Measurements from ENCODE around the gene VOPP1. TPM values are rescaled to one million over a fixed set of nuclear protein-coding genes. Genes with fewer than 3 reads are reported as not detected.
A peak's percentile ranks its signal among the peaks of the same experiment; 100 is the strongest.

Gene VOPP1
- total and polyA plus RNA-seq, 2 of the 13 experiments (the other 11 are each of a cell fraction or from before 2014, with no cell fraction given) = 21.8 to 55.3 TPM

GRCh38 chr7:55565681-55566080 lies 6.6 kb downstream of the VOPP1 start:
- H3K36me3 ChIP-seq (replicated peaks in 1 of 2; ENCODE audit: control insufficient read depth in 1 of 2, insufficient read depth in 2 of 2, low read length in 2 of 2) = peaks cover 0 to 2% of the 10 kb centered on the region in 2 experiments; a peak in 1 of 5 replicates
- BruUV-seq (replicated peaks) = no TSS peak
- no peak overlapping the region for H3K4me2 ChIP-seq (ENCODE audit: low read depth, low read length)
- POLR2A ChIA-PET = no interaction called here
- TF ChIP-seq SOX13 (IDR thresholded peaks at IDR 0.05) (no peak), SOX13 (CRISPR knock-in tag; conservative IDR thresholded peaks at IDR 0.05 in 1 of 2, IDR thresholded peaks at IDR 0.05 in 1 of 2) (peak in 1 of 2 experiments; percentile 39; a peak in 1 of 4 replicates), ZNF234 (CRISPR knock-in tag; conservative IDR thresholded peaks at IDR 0.05) (no peak)
- CTCF ChIA-PET (ENCODE audit: low intra/inter-chr PET ratio, low total read pairs) = no interaction called here
- peaks cover 89% of the 10 kb centered on the region for H3K79me2 ChIP-seq (ENCODE audit: insufficient read depth, low read length)
- no peak overlapping the region for H2AFZ ChIP-seq (ENCODE audit: low read length)
- no peaks in the 10 kb centered on the region for H3K27me3 ChIP-seq (ENCODE audit: control insufficient read depth in 1 of 2, insufficient read depth in 2 of 2, low read length in 2 of 2)
- ATAC-seq = peak; percentile 29; the same call in 1 of the 3 replicates
- peaks cover 48% of the 10 kb centered on the region for H3K4me1 ChIP-seq (ENCODE audit: insufficient read depth, low read length)
- DNase-seq (ENCODE audit: low spot score) = peak; percentile 66
- no peaks in the 10 kb centered on the region for H3K9me3 ChIP-seq (ENCODE audit: low read length)
- FAIRE-seq = no peak
- no peak overlapping the region for H3K9ac ChIP-seq (ENCODE audit: insufficient read depth, low read depth, low read length)
- peaks cover 6% of the 10 kb centered on the region; the same call in 1 of the 2 replicates for H4K20me1 ChIP-seq (ENCODE audit: insufficient read depth, low read length)
- H3K27ac ChIP-seq (ENCODE audit: extremely low read length, insufficient read depth, low read length) = no peak overlapping the region
- 78% methylated on average over 3 of the region's 3 CpGs for WGBS (ENCODE audit: low lambda C conversion rate)
- intact Hi-C loops (cut with micrococcal nuclease; ENCODE audit: unreplicated experiment) = no loop called here
- in situ Hi-C loops (cut with HindIII; ENCODE audit: extremely low pct_ligation_motif_present, low pct_unique_long_range_greater_than_20kb) = no loop called here
- no peak overlapping the region for H3K4me3 ChIP-seq (replicated peaks in 1 of 3; ENCODE audit: insufficient read depth in 1 of 3, low read depth in 2 of 3, low read length in 3 of 3)

GRCh38 chr7:55563596-55564325 lies 8.5 kb downstream of the VOPP1 start:
- no peak overlapping the region for H3K4me2 ChIP-seq (ENCODE audit: low read depth, low read length)
- in situ Hi-C loops (cut with HindIII; ENCODE audit: extremely low pct_ligation_motif_present, low pct_unique_long_range_greater_than_20kb) = no loop called here

More at GRCh38 chr7:55563596-55564325, 8.5 kb downstream of the VOPP1 start:
- Histone ChIP-seq H3K9ac (ENCODE audit: insufficient read depth, low read depth, low read length) (no peak overlapping the region), H3K4me3 (replicated peaks in 1 of 3; ENCODE audit: insufficient read depth in 1 of 3, low read depth in 2 of 3, low read length in 3 of 3) (no peak overlapping the region), H3K4me1 (ENCODE audit: insufficient read depth, low read length) (peaks cover 37% of the 10 kb centered on the region), H3K79me2 (ENCODE audit: insufficient read depth, low read length) (peaks cover 81% of the 10 kb centered on the region), H3K36me3 (replicated peaks in 1 of 2; ENCODE audit: control insufficient read depth in 1 of 2, insufficient read depth in 2 of 2, low read length in 2 of 2) (peaks cover 0 to 2% of the 10 kb centered on the region in 2 experiments; a peak in 1 of 5 replicates), H2AFZ (ENCODE audit: low read length) (no peak overlapping the region), H3K9me3 (ENCODE audit: low read length) (no peaks in the 10 kb centered on the region), H4K20me1 (ENCODE audit: insufficient read depth, low read length) (peaks cover 10% of the 10 kb centered on the region; the same call in 1 of the 2 replicates), H3K27me3 (ENCODE audit: control insufficient read depth in 1 of 2, insufficient read depth in 2 of 2, low read length in 2 of 2) (no peaks in the 10 kb centered on the region), H3K27ac (ENCODE audit: extremely low read length, insufficient read depth, low read length) (no peak overlapping the region)
- ATAC-seq (no peak), FAIRE-seq (no peak), DNase-seq (ENCODE audit: low spot score) (no peak)
- TF ChIP-seq ZBTB39 (CRISPR knock-in tag; IDR thresholded peaks at IDR 0.05) (no peak), NCOR1 (IDR thresholded peaks at IDR 0.05; ENCODE audit: borderline replicate concordance, low read length) (no peak), ZNF136 (CRISPR knock-in tag; IDR thresholded peaks at IDR 0.05; ENCODE audit: low read depth) (no peak), ZNF841 (CRISPR knock-in tag; IDR thresholded peaks at IDR 0.05; ENCODE audit: borderline replicate concordance) (no peak), E2F5 (CRISPR knock-in tag; conservative IDR thresholded peaks at IDR 0.05) (no peak), KDM5B (CRISPR knock-in tag; IDR thresholded peaks at IDR 0.05; ENCODE audit: borderline replicate concordance) (no peak), ETV6 (CRISPR knock-in tag; conservative IDR thresholded peaks at IDR 0.05) (no peak), ZNF777 (CRISPR knock-in tag; IDR thresholded peaks at IDR 0.05) (no peak), NFE2 (CRISPR knock-in tag; IDR thresholded peaks at IDR 0.05) (no peak), ZNF34 (CRISPR knock-in tag; IDR thresholded peaks at IDR 0.05; ENCODE audit: borderline replicate concordance) (no peak), TIGD3 (CRISPR knock-in tag; IDR thresholded peaks at IDR 0.05; ENCODE audit: borderline replicate concordance) (no peak)
- ChIA-PET CTCF (ENCODE audit: low intra/inter-chr PET ratio, low total read pairs) (no interaction called here), POLR2A (no interaction called here)
- WGBS (ENCODE audit: low lambda C conversion rate) = 92% methylated on average over 4 of the region's 4 CpGs
- BruUV-seq (replicated peaks) = no TSS peak
- intact Hi-C loops (cut with micrococcal nuclease; ENCODE audit: unreplicated experiment) = no loop called here

All from HepG2 (cell line).